K562 treated with DMSO at 1 percent for 24 hours (cell line): Measurements from ENCODE around the gene KRTAP10-3. TPM values are rescaled to one million over a fixed set of nuclear protein-coding genes. Genes with fewer than 3 reads are reported as not detected.

Experiments used
- total RNA-seq: library from RNA; unstranded; fragments of 300-600 nt; gene quantifications from 2 replicates; pipeline ENCODE4 v1.2.3, GENCODE V29; 2022; ENCODE audit warnings: low read depth; ENCODE audit not compliant: insufficient read depth

Gene KRTAP10-3, protein sequence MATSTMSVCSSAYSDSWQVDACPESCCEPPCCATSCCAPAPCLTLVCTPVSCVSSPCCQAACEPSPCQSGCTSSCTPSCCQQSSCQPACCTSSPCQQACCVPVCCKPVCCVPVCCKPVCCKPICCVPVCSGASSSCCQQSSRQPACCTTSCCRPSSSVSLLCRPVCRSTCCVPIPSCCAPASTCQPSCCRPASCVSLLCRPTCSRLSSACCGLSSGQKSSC
- total RNA-seq: not detected in 2 replicates

GRCh38 chr21:44558695-44559094 lies at the start of gene KRTAP10-3:
TSS of gene KRTAP10-3 (minus strand) at chr21:44558795. CDS start at chr21:44558715, 80 bp downstream.

DNA sequence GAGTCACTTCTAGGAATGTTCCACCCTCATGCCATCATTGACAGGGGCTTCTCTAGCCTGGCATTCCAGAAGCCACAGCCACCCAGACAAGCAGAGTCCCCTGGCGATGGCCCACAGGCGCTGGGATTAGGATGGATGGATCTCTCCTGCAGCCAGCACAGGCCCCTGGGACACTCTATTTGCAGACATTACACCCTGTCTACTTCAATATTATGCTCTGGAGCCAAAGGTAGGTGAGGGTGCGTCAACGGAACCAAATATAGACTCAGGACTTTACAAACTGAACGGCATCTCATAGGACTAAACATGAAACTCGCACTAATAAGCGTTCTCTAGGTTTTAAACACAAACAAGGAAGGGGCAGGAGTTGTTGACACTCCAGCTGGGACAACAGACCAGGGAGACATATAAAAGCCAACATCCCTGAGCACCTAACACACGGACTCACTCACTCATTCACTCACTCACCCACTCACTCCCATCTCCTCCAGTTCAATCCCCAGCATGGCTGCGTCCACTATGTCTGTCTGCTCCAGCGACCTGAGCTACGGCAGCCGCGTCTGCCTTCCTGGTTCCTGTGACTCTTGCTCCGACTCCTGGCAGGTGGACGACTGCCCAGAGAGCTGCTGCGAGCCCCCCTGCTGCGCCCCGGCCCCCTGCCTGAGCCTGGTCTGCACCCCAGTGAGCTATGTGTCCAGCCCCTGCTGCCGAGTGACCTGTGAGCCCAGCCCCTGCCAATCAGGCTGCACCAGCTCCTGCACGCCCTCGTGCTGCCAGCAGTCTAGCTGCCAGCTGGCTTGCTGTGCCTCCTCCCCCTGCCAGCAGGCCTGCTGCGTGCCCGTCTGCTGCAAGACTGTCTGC lies 41.8 kb upstream of the KRTAP10-3 start, which contains the start of gene KRTAP10-7:
Gene KRTAP10-7, plus strand, starts transcription at position 480 of the 861 bp plus-strand sequence. Its CDS starts 25 bp downstream, at position 505.

GRCh38 chr21:44592446-44593311 lies 34.1 kb upstream of the KRTAP10-3 start, which contains the start of gene KRTAP10-6:
TSS of gene KRTAP10-6 (minus strand) at chr21:44592505. CDS start at chr21:44592484, 21 bp downstream.

DNA sequence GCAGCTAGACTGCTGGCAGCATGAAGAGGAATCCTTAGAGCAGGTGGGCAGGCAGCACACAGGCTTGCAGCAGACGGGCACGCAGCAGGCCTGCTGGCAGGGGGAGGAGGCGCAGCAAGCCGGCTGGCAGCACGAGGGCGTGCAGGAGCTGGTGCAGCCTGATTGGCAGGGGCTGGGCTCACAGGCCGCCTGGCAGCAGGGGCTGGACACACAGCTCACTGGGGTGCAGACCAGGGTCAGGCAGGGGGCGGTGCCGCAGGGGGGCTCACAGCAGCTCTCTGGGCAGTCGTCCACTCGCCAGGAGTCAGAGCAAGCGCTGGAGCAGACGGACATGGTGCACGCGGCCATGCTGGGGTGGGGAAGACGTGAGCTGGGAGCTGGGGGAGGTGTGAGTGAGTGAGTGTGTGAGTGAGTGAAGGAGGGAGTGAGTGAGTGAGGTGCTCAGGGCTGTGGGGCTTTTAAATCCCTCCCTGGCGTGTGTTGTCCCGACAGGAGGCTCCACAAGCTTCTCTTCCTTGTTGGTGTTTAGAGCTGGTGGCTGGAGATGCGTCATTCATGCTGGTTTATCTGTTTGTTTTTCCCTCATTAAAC lies 21.7 kb upstream of the KRTAP10-3 start, which contains the start of gene KRTAP10-5:
Gene KRTAP10-5, minus strand, starts transcription at position 374 of the 591 bp plus-strand sequence. Its CDS starts 26 bp downstream, at position 348.

DNA sequence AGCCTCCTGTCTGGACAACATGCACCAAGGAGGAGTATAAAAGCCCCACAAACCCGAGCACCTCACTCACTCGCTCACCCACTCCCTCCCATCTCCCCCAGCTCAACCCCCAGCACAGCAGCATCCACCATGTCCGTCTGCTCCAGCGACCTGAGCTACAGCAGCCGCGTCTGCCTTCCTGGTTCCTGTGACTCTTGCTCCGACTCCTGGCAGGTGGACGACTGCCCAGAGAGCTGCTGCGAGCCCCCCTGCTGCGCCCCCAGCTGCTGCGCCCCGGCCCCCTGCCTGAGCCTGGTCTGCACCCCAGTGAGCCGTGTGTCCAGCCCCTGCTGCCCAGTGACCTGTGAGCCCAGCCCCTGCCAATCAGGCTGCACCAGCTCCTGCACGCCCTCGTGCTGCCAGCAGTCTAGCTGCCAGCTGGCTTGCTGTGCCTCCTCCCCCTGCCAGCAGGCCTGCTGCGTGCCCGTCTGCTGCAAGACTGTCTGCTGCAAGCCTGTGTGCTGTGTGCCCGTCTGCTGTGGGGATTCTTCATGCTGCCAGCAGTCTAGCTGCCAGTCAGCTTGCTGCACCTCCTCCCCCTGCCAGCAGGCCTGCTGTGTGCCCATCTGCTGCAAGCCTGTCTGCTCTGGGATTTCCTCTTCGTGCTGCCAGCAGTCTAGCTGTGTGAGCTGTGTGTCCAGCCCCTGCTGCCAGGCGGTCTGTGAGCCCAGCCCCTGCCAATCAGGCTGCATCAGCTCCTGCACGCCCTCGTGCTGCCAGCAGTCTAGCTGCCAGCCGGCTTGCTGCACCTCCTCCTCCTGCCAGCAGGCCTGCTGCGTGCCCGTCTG lies 15.2 kb upstream of the KRTAP10-3 start, which contains the start of gene KRTAP10-4:
Gene KRTAP10-4, plus strand, starts transcription at position 100 of the 827 bp plus-strand sequence. Its CDS starts 30 bp downstream, at position 130.

DNA sequence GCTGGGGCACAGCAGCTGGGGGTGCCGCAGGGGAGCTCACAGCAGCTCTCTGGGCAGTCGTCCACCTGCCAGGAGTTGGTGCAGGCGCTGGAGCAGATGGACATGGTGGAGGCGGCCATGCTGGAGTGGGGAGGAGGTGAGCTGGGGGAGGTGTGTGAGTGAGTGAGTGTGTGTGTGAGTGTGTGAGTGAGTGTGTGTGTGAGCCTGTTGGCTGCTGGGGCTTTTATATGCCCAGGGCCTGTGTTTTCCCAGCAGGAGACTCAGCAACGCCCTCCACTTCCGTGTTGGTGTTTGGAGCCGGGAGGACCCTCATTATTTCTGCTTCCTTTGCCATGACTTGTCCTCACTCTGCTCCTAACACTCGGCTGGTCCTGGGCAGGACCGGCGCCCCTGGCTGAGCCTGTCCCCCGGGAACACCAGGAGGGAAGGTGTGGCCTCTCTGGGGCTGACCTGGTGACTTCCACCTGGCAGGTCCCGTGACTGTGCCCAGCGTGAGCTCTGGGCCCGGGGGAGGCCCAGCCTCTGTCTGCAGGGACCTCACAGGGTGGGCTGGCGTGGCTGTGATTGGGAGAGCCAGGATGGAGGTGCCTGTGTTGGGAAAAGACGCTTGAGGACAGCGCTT lies 7.1 kb downstream of the KRTAP10-3 start, which contains the start of gene KRTAP10-2:
Gene KRTAP10-2, minus strand, starts transcription at position 166 of the 622 bp plus-strand sequence. Its CDS starts 47 bp downstream, at position 119.

DNA sequence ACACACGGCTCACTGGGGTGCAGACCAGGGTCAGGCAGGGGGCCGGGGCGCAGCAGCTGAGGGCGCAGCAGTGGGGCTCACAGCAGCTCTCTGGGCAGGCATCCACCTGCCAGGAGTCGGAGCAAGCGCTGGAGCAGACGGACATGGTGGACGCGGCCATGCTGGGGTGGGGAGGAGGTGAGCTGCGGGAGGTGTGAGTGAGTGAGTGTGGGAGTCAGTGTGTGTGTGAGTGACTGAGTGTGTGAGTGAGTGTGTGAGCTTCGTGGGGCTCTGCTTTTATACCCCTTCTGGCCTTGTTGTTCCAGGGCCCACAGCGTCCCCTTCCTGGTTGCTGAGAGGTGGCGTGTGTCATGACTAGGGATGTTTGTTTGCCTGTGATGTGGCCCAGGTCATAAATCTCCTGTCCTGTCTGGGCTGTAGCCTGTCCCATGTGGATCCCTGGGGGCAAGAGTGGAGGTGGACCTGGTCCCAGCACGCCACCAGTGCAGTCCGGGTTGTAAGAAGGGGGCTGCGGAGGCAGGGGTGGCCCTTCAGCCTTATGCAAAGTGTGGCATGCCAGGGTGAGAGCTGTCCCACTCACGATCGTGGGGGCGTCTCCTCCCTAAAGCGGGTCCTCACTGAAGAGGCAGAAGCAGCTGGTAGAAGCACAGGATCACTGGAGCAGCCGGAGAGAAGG lies 18.5 kb downstream of the KRTAP10-3 start, which contains the start of gene KRTAP10-1:
Gene KRTAP10-1, minus strand, starts transcription at position 205 of the 676 bp plus-strand sequence. Its CDS starts 45 bp downstream, at position 160.

Other genes starting within 250 kb of the KRTAP10-3 start
- 19.1 and 28.2 TPM in 2 replicates for gene CFAP410, start 219.4 kb downstream of the KRTAP10-3 start, total RNA-seq
- 3.2 and 4.5 TPM in 2 replicates for gene TRPM2, start 205.2 kb downstream of the KRTAP10-3 start, total RNA-seq
- gene LRRC3, start 103.3 kb downstream of the KRTAP10-3 start, total RNA-seq: 0.13 and 0.21 TPM in 2 replicates
- gene KRTAP10-1, start 18.6 kb downstream of the KRTAP10-3 start, total RNA-seq: not detected in 2 replicates
- not detected in 2 replicates for gene KRTAP10-2, start 7.3 kb downstream of the KRTAP10-3 start, total RNA-seq
- not detected in 2 replicates for gene KRTAP10-4, start 14.9 kb upstream of the KRTAP10-3 start, total RNA-seq
- gene KRTAP10-5, start 21.8 kb upstream of the KRTAP10-3 start, total RNA-seq: not detected in 2 replicates
- not detected in 2 replicates for gene KRTAP10-6, start 33.7 kb upstream of the KRTAP10-3 start, total RNA-seq
- not detected in 2 replicates for gene KRTAP10-7, start 41.8 kb upstream of the KRTAP10-3 start, total RNA-seq
- gene KRTAP10-8, start 53.3 kb upstream of the KRTAP10-3 start, total RNA-seq: not detected in 2 replicates
- gene KRTAP10-9, start 68.3 kb upstream of the KRTAP10-3 start, total RNA-seq: not detected in 2 replicates
- not detected in 2 replicates for gene KRTAP10-10, start 78.6 kb upstream of the KRTAP10-3 start, total RNA-seq
- gene KRTAP10-11, start 87.6 kb upstream of the KRTAP10-3 start, total RNA-seq: not detected in 2 replicates
- not detected in 2 replicates for gene KRTAP12-4, start 95.9 kb upstream of the KRTAP10-3 start, total RNA-seq
- gene KRTAP12-3, start 99.1 kb upstream of the KRTAP10-3 start, total RNA-seq: not detected in 2 replicates
- gene KRTAP12-2, start 108.1 kb upstream of the KRTAP10-3 start, total RNA-seq: not detected in 2 replicates
- gene KRTAP12-1, start 123.4 kb upstream of the KRTAP10-3 start, total RNA-seq: not detected in 2 replicates
- not detected in 2 replicates for gene KRTAP10-12, start 138.4 kb upstream of the KRTAP10-3 start, total RNA-seq
- 0.08 TPM in 1 of 2 replicates, not detected in the other for gene TSPEAR, start 152.8 kb upstream of the KRTAP10-3 start, total RNA-seq
- 67.6 and 76.4 TPM in 2 replicates for gene UBE2G2, start 243.0 kb upstream of the KRTAP10-3 start, total RNA-seq